ENCODE data around the gene CEP72.

- TF ChIP-seq CTCF (IDR thresholded peaks at IDR 0.05) (no peak), EZH2 (IDR thresholded peaks at IDR 0.05; ENCODE audit: borderline replicate concordance, insufficient read depth, low read depth, low read length, poor library complexity, severe bottlenecking) (no peak)
These were observed 51.5 kb downstream of the CEP72 start for GRCh38 chr5:663436-664342.

Data from B cell (primary cell).